GM18873 (cell line): ENCODE measurements around the gene TBC1D16.

ENCODE experiments used
- ATAC-seq: cut with Tn5 transposase; IDR thresholded peaks from one replicate; pipeline ENCODE4 v1.9.1; 2021; ENCODE audit warnings: mild to moderate bottlenecking, moderate library complexity, moderate number of reproducible peaks; ENCODE audit not compliant: unreplicated experiment, low FRiP score

TBC1D16 gene

GRCh38 chr17:79919862-79920720, 115.6 kb downstream of the TBC1D16 start:
- no peak for ATAC-seq

- ATAC-seq: no peak
These were observed 116.5 kb downstream of the TBC1D16 start for GRCh38 chr17:79919164-79919585.

- no peak for ATAC-seq
These were observed 117.0 kb downstream of the TBC1D16 start for GRCh38 chr17:79918581-79919163.

GRCh38 chr17:79917902-79918484, 117.7 kb downstream of the TBC1D16 start:
- ATAC-seq: no peak

GRCh38 chr17:79916991-79917901, 118.4 kb downstream of the TBC1D16 start:
- no peak for ATAC-seq

GRCh38 chr17:79916506-79916905, 119.2 kb downstream of the TBC1D16 start:
- no peak for ATAC-seq

- no peak for ATAC-seq
These were observed 119.7 kb downstream of the TBC1D16 start for GRCh38 chr17:79915850-79916430.

GRCh38 chr17:79914813-79915740, 120.6 kb downstream of the TBC1D16 start:
- no peak for ATAC-seq

GRCh38 chr17:79913896-79914812, 121.5 kb downstream of the TBC1D16 start:
- no peak for ATAC-seq

- no peak for ATAC-seq
These were observed 122.2 kb downstream of the TBC1D16 start for GRCh38 chr17:79913451-79913850.

- no peak for ATAC-seq
These were observed 122.9 kb downstream of the TBC1D16 start for GRCh38 chr17:79912552-79913330.

- ATAC-seq: no peak
These were observed 124.0 kb downstream of the TBC1D16 start for GRCh38 chr17:79911430-79912399.

GRCh38 chr17:79910985-79911361, 124.7 kb downstream of the TBC1D16 start:
- ATAC-seq: no peak

- ATAC-seq: no peak
These were observed 126.6 kb downstream of the TBC1D16 start for GRCh38 chr17:79909121-79909520.

- no peak for ATAC-seq
These were observed 127.8 kb downstream of the TBC1D16 start for GRCh38 chr17:79907850-79908249.

- no peak for ATAC-seq
These were observed 128.4 kb downstream of the TBC1D16 start for GRCh38 chr17:79907217-79907715.
